ENCODE data around the gene ADAMTS13.
"Not testable (repeated sequence)": the region's sequence is repeated elsewhere in the genome, so short reads cannot be mapped to it uniquely, and the experiment has no call there.

GRCh38 chr9:133392308-133392707 lies 29.9 kb upstream of the ADAMTS13 start:
- TF ChIP-seq EZH2 (IDR thresholded peaks at IDR 0.05; ENCODE audit: insufficient read depth, poor library complexity, severe bottlenecking); EZH2phosphoT487 (IDR thresholded peaks at IDR 0.05; ENCODE audit: insufficient read depth, low read depth): not testable (repeated sequence)

Measured in GM23248 (cell line).